ENCODE results near the gene ZIC5.

- TF ChIP-seq CTCF (IDR thresholded peaks at IDR 0.05; ENCODE audit: poor library complexity, severe bottlenecking) (no peak), POLR2AphosphoS5 (IDR thresholded peaks at IDR 0.05) (peak; percentile 63), REST (IDR thresholded peaks at IDR 0.05; ENCODE audit: borderline replicate concordance) (no peak), EZH2 (IDR thresholded peaks at IDR 0.05; ENCODE audit: borderline replicate concordance, insufficient read depth, low read length, poor library complexity, severe bottlenecking) (no peak), TAF1 (IDR thresholded peaks at IDR 0.05; ENCODE audit: low read depth) (peak; percentile 11), EP300 (conservative IDR thresholded peaks at IDR 0.05; ENCODE audit: poor library complexity, severe bottlenecking) (no peak), RAD21 (conservative IDR thresholded peaks at IDR 0.05) (no peak)
Observed at GRCh38 chr13:99987154-99988019, 15.8 kb upstream of the ZIC5 start.

Data from neural cell (in vitro differentiated cells).